Measurements from ENCODE around the gene NAA38. TPM values are rescaled to one million over a fixed set of nuclear protein-coding genes. Genes with fewer than 3 reads are reported as not detected.

NAA38 gene
- total and polyA plus RNA-seq, 2 donors (not counting 1 experiment from before 2014, with no cell fraction given) = 20.0 to 80.5 TPM

DNA sequence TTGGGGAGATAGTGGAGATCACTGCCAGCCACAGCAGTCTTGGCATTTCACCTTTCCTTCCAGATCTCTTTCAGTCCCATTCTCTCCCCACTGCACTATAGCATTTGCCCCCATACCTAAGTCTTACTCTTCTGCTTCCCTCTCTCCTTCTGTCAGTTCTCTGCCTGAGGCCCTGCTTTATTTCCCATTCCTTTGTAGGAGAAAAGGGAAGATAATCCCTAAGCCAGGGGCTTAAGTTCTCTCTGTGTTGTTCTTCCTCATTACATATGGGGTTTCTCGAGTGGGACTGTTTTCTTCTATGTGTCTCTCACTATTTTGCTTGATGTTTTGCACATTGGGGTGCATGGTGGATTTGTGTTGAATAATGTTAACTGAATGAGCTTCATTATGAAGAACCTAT, 16.9 kb downstream of the NAA38 start:
- Histone ChIP-seq H4K20me1 (ENCODE audit: control insufficient read depth, insufficient read depth, low read length, poor library complexity, severe bottlenecking) (peaks cover 43% of the 10 kb centered on the region), H3K4me3 (ENCODE audit: control extremely low read depth in 1 of 5, extremely low read depth in 1 of 5, insufficient read depth in 1 of 5, low read depth in 2 of 5, low read length in 4 of 5) (peak overlapping the region in 1 of 5 experiments; percentile 8), H3K4me2 (replicated peaks; ENCODE audit: low read depth, low read length, poor library complexity, severe bottlenecking) (no peak overlapping the region), H3K36me3 (replicated peaks in 1 of 2; ENCODE audit: control extremely low read depth in 1 of 2, control insufficient read depth in 1 of 2, extremely low read depth in 1 of 2, insufficient read depth in 2 of 2, low read length in 1 of 2) (peaks cover 0 to under 1% of the 10 kb centered on the region in 2 experiments), H3K79me2 (ENCODE audit: control insufficient read depth, insufficient read depth, low read length) (peaks cover 24% of the 10 kb centered on the region), H3K27ac (ENCODE audit: low read length in 2 of 2) (peak overlapping the region in 1 of 2 donors; percentile 100), H3K27me3 (replicated peaks in 1 of 4; ENCODE audit: control extremely low read depth in 1 of 4, control insufficient read depth in 3 of 4, insufficient read depth in 4 of 4, low read length in 3 of 4) (no peaks in the 10 kb centered on the region), H2AFZ (ENCODE audit: insufficient read depth, low read depth, low read length, poor library complexity, severe bottlenecking) (no peak overlapping the region), H3K9ac (ENCODE audit: low read length) (no peak overlapping the region), H3K4me1 (ENCODE audit: control insufficient read depth in 2 of 2, insufficient read depth in 2 of 2, low read length in 2 of 2) (peaks cover 49 to 82% of the 10 kb centered on the region in 2 donors), H3K9me3 (ENCODE audit: control extremely low read depth in 1 of 3, control insufficient read depth in 2 of 3, insufficient read depth in 1 of 3, low read length in 2 of 3) (peaks cover 0 to 4% (median 0%) of the 10 kb centered on the region in 3 donors)
- ATAC-seq (ENCODE audit: low read depth) (no peak), DNase-seq (no peak)
- peaks cover 64% of the 10 kb centered on the region for H3K4me1 Mint-ChIP-seq
- intact Hi-C loops (cut with micrococcal nuclease) = loop anchor here (5.0 to 10.0 kb wide), 2 partner anchors 153 to 226 kb away; partner anchors contain the start of genes FXR2, TP53 and WRAP53
- H3K9me3 Mint-ChIP-seq (ENCODE audit: insufficient read depth) = no peaks in the 10 kb centered on the region
- H3K4me3 Mint-ChIP-seq = peak overlapping the region; percentile 100
- ChIA-PET CTCF (interaction anchor here (0.6 to 3.7 kb wide), 11 partner anchors 10 to 380 kb away, joined by 3 to 26 read pairs (median 4); partner anchors contain the start of genes CYB5D1 and NAA38), POLR2A (interaction anchor here (0.7 to 1.5 kb wide), 2 partner anchors 17 to 181 kb away, joined by 3 to 4 read pairs; partner anchors contain the start of gene NAA38)
- no CpG with 5 or more reads among the region's 1 CpG for WGBS (ENCODE audit: insufficient coverage)
- TF ChIP-seq EZH2 (IDR thresholded peaks at IDR 0.05; ENCODE audit: borderline replicate concordance, insufficient read depth, low read depth, low read length, poor library complexity, severe bottlenecking) = no peak
- TF ChIP-seq, protein P1, sequence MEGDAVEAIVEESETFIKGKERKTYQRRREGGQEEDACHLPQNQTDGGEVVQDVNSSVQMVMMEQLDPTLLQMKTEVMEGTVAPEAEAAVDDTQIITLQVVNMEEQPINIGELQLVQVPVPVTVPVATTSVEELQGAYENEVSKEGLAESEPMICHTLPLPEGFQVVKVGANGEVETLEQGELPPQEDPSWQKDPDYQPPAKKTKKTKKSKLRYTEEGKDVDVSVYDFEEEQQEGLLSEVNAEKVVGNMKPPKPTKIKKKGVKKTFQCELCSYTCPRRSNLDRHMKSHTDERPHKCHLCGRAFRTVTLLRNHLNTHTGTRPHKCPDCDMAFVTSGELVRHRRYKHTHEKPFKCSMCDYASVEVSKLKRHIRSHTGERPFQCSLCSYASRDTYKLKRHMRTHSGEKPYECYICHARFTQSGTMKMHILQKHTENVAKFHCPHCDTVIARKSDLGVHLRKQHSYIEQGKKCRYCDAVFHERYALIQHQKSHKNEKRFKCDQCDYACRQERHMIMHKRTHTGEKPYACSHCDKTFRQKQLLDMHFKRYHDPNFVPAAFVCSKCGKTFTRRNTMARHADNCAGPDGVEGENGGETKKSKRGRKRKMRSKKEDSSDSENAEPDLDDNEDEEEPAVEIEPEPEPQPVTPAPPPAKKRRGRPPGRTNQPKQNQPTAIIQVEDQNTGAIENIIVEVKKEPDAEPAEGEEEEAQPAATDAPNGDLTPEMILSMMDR (IDR thresholded peaks at IDR 0.05) = no peak
- H3K27ac Mint-ChIP-seq = peak overlapping the region; percentile 100
- H3K27me3 Mint-ChIP-seq = no peaks in the 10 kb centered on the region

DNA sequence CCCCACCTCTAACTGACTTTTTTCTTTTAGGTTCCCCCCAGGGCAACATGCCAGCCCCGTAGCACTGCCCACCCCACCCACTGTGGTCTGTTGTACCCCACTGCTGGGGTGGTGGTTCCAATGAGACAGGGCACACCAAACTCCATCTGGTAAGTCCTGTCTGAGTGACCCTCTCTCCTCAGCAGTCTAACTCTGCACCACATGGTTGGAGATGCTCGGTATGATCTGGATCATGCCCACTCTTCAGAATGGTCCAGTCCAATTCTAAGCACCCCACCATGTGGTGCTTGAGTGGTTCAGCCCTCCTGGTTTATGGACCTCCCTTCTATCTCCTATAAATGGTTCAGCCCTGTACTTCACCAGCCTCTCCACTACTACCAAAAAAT, 17.5 kb downstream of the NAA38 start:
- H3K4me3 ChIP-seq (ENCODE audit: control extremely low read depth in 1 of 5, extremely low read depth in 1 of 5, insufficient read depth in 1 of 5, low read depth in 2 of 5, low read length in 4 of 5) = peak overlapping the region in 1 of 5 experiments; percentile 8
- ATAC-seq (ENCODE audit: low read depth) (no peak), DNase-seq (peak; percentile 50)
- no peak overlapping the region for H3K9ac ChIP-seq (ENCODE audit: low read length)
- 94% methylated on average over 2 of the region's 2 CpGs for WGBS (ENCODE audit: insufficient coverage)
- H3K4me1 Mint-ChIP-seq = peaks cover 64% of the 10 kb centered on the region
- H3K79me2 ChIP-seq (ENCODE audit: control insufficient read depth, insufficient read depth, low read length) = peaks cover 19% of the 10 kb centered on the region
- no peaks in the 10 kb centered on the region for H3K9me3 Mint-ChIP-seq (ENCODE audit: insufficient read depth)
- TF ChIP-seq, protein P1 (IDR thresholded peaks at IDR 0.05) = no peak
- TF ChIP-seq EZH2 (IDR thresholded peaks at IDR 0.05; ENCODE audit: borderline replicate concordance, insufficient read depth, low read depth, low read length, poor library complexity, severe bottlenecking) = no peak
- peaks cover 43 to 77% of the 10 kb centered on the region in 2 donors for H3K4me1 ChIP-seq (ENCODE audit: control insufficient read depth in 2 of 2, insufficient read depth in 2 of 2, low read length in 2 of 2)
- H3K27ac ChIP-seq (ENCODE audit: low read length in 2 of 2) = peak overlapping the region in 1 of 2 donors; percentile 100
- peaks cover 0 to 4% (median 0%) of the 10 kb centered on the region in 3 donors for H3K9me3 ChIP-seq (ENCODE audit: control extremely low read depth in 1 of 3, control insufficient read depth in 2 of 3, insufficient read depth in 1 of 3, low read length in 2 of 3)
- H2AFZ ChIP-seq (ENCODE audit: insufficient read depth, low read depth, low read length, poor library complexity, severe bottlenecking) = no peak overlapping the region
- H3K36me3 ChIP-seq (replicated peaks in 1 of 2; ENCODE audit: control extremely low read depth in 1 of 2, control insufficient read depth in 1 of 2, extremely low read depth in 1 of 2, insufficient read depth in 2 of 2, low read length in 1 of 2) = no peaks in the 10 kb centered on the region
- intact Hi-C loops (cut with micrococcal nuclease) = loop anchor here (5.0 to 10.0 kb wide), 4 partner anchors 153 to 1185 kb away; partner anchors contain the start of genes C17orf100, FXR2, MED31 and RNASEK
- peak overlapping the region; percentile 100 for H3K4me3 Mint-ChIP-seq
- H3K4me2 ChIP-seq (replicated peaks; ENCODE audit: low read depth, low read length, poor library complexity, severe bottlenecking) = no peak overlapping the region
- H3K27ac Mint-ChIP-seq = peak overlapping the region; percentile 70
- POLR2A ChIA-PET = interaction anchor here (0.7 to 1.5 kb wide), 2 partner anchors 17 to 181 kb away, joined by 3 to 4 read pairs; partner anchors contain the start of gene NAA38
- peaks cover 38% of the 10 kb centered on the region for H4K20me1 ChIP-seq (ENCODE audit: control insufficient read depth, insufficient read depth, low read length, poor library complexity, severe bottlenecking)
- CTCF ChIA-PET = interaction anchor here (0.9 to 2.2 kb wide), 4 partner anchors 11 to 97 kb away, joined by 3 to 9 read pairs (median 4); no protein-coding TSS in a partner anchor
- H3K27me3 Mint-ChIP-seq = no peaks in the 10 kb centered on the region
- no peaks in the 10 kb centered on the region for H3K27me3 ChIP-seq (replicated peaks in 1 of 4; ENCODE audit: control extremely low read depth in 1 of 4, control insufficient read depth in 3 of 4, insufficient read depth in 4 of 4, low read length in 3 of 4)

Data from B cell (primary cell).